OCI-LY3 (cell line): ENCODE measurements around the gene SEPHS2.

Experiments used
- H2AFZ ChIP-seq: fragments of 200-600, 300-600 bp; shearing (Covaris generic); 2 replicates; pipeline ENCODE4 v1.6.0; 2014; ENCODE audit warnings: antibody characterized with exemption, low read depth, low read length
- H3K27ac ChIP-seq: fragments of 200-600, 300-600 bp; sonication (generic); 2 replicates; pipeline ENCODE4 v1.5.1; 2014; ENCODE audit warnings: mild to moderate bottlenecking, low read length, moderate library complexity, mixed read lengths
- H3K27me3 ChIP-seq: fragments of 200-600, 300-600 bp; sonication (generic); 2 replicates; pipeline ENCODE4 v1.6.1; 2014; ENCODE audit warnings: low read depth, low read length, mixed read lengths
- H3K36me3 ChIP-seq: fragments of 200-600, 300-600 bp; sonication (generic); replicated peaks from 2 replicates; pipeline ENCODE3; 2014; ENCODE audit warnings: low read depth, low read length, mixed read lengths
- H3K4me1 ChIP-seq: fragments of 300-600, 200-600 bp; sonication (generic); 2 replicates; pipeline ENCODE4 v1.6.1; 2014; ENCODE audit warnings: low read length, mixed read lengths
- H3K4me2 ChIP-seq: fragments of 200-600, 300-600 bp; sonication (generic); 2 replicates; pipeline ENCODE4 v1.6.1; 2014; ENCODE audit warnings: low read length, mixed read lengths
- H3K4me3 ChIP-seq: fragments of 300-600, 200-600 bp; sonication (generic); 2 replicates; pipeline ENCODE4 v1.5.1; 2014; ENCODE audit warnings: antibody characterized with exemption, mild to moderate bottlenecking, low read length, moderate library complexity
- H3K79me2 ChIP-seq: fragments of 300-600, 200-600 bp; shearing (Covaris generic); 2 replicates; pipeline ENCODE4 v1.6.1; 2014; ENCODE audit warnings: mild to moderate bottlenecking, low read length, mixed read lengths
- H3K9ac ChIP-seq: fragments of 300-600, 200-600 bp; shearing (Covaris generic); 2 replicates; pipeline ENCODE4 v1.6.0; 2014; ENCODE audit warnings: mild to moderate bottlenecking, low read length, moderate library complexity
- H3K9me3 ChIP-seq: fragments of 200-600, 300-600 bp; shearing (Covaris generic); 2 replicates; pipeline ENCODE4 v1.6.1; 2014; ENCODE audit warnings: low read length, mixed read lengths; ENCODE audit not compliant: insufficient read depth
- H4K20me1 ChIP-seq: fragments of 200-600, 300-600 bp; sonication (generic); 2 replicates; pipeline ENCODE4 v1.6.1; 2016; ENCODE audit warnings: low read length, mixed read lengths; ENCODE audit not compliant: insufficient read depth
- EZH2phosphoT487 ChIP-seq: fragments of 200-600 bp; shearing (Covaris generic); IDR thresholded peaks from 2 replicates; pipeline ENCODE4 v1.6.1; 2018; ENCODE audit warnings: antibody characterized with exemption, mixed run types, low read depth
- TF ChIP-seq, protein P1 (sequence below): fragments of 200-600, 300-600 bp; sonication (generic); IDR thresholded peaks from 2 replicates; pipeline ENCODE4 v1.5.1; 2014; ENCODE audit warnings: antibody characterized with exemption, low read length, low read depth

The SEPHS2 gene

DNA sequence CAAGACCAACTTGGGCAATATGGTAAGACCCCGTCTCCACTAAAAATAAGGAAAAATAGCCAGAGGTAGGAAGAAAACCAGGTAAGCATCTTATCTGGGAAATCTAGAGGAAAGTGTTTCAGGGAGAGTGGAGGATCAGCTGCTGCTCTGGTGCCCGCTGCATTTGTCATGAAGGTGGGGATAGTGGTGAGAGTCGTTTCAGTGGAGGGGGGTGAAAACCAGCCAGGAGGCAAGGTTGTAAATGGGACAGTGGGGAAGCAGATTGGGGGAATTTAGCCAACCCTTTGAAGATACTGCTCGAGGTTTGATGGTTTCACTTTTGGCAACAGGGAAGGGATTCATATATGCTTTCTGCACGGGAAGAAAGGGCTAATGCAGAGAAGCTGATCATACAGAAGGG is 24.7 kb downstream of the SEPHS2 start:
- Histone ChIP-seq H2AFZ (no peak overlapping the region), H4K20me1 (peaks cover 3% of the 10 kb centered on the region; the same call in 1 of the 2 replicates), H3K9me3 (no peaks in the 10 kb centered on the region), H3K27ac (no peak overlapping the region), H3K36me3 (peaks cover 37% of the 10 kb centered on the region), H3K4me1 (no peaks in the 10 kb centered on the region), H3K9ac (no peak overlapping the region), H3K79me2 (peaks cover 41% of the 10 kb centered on the region), H3K27me3 (no peaks in the 10 kb centered on the region), H3K4me2 (no peak overlapping the region), H3K4me3 (no peak overlapping the region)
- TF ChIP-seq EZH2phosphoT487: no peak
- TF ChIP-seq, protein P1, sequence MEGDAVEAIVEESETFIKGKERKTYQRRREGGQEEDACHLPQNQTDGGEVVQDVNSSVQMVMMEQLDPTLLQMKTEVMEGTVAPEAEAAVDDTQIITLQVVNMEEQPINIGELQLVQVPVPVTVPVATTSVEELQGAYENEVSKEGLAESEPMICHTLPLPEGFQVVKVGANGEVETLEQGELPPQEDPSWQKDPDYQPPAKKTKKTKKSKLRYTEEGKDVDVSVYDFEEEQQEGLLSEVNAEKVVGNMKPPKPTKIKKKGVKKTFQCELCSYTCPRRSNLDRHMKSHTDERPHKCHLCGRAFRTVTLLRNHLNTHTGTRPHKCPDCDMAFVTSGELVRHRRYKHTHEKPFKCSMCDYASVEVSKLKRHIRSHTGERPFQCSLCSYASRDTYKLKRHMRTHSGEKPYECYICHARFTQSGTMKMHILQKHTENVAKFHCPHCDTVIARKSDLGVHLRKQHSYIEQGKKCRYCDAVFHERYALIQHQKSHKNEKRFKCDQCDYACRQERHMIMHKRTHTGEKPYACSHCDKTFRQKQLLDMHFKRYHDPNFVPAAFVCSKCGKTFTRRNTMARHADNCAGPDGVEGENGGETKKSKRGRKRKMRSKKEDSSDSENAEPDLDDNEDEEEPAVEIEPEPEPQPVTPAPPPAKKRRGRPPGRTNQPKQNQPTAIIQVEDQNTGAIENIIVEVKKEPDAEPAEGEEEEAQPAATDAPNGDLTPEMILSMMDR: no peak

DNA sequence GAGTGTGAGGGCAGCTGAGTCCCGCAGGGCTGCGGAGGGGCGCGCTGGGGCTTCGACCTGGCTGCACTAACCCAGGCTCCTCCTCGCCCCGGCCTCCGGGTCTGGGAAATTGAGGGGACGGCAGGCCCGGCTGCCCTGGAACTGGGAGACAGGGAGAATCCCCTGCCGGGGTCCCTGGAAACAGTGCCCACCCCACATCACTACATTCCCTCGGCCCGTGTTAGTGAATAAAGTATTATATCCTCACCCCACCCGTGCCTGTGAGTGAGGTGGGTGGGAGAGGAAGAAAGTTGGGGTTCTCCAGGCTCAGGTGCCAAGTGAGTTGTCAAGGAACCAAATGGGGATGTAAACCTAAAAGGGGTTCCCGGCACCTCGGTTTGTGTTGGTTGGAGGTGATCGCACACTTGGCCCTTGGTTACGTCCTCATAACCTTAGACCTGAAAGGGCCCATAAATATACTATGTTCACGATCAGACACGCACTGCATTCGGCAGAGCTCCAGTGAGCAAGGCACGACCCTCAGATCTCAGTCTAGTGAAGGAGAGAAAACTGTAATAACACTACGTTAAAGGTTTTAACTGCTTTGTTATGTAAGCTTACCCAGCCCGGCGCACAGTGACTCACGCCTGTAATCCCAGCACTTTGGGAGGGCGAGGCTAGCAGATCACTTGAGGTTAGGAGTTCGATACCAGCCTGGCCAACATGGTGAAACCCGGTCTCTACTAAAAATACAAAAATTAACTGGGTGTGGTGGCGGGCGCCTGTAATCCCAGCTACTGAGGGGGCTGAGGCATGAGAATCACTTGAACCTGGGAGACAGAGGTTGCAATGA is 27.1 kb downstream of the SEPHS2 start:
- peaks cover 32% of the 10 kb centered on the region for H3K36me3 ChIP-seq
- no peak overlapping the region for H2AFZ ChIP-seq
- peaks cover 36% of the 10 kb centered on the region for H3K79me2 ChIP-seq
- H3K9ac ChIP-seq: no peak overlapping the region
- H3K4me1 ChIP-seq: peaks cover 6% of the 10 kb centered on the region
- H3K4me3 ChIP-seq: no peak overlapping the region
- no peaks in the 10 kb centered on the region for H3K9me3 ChIP-seq
- H4K20me1 ChIP-seq: peaks cover 8% of the 10 kb centered on the region; the same call in 1 of the 2 replicates
- TF ChIP-seq EZH2phosphoT487: no peak
- TF ChIP-seq, protein P1: no peak
- no peaks in the 10 kb centered on the region for H3K27me3 ChIP-seq
- no peak overlapping the region for H3K4me2 ChIP-seq
- H3K27ac ChIP-seq: no peak overlapping the region

DNA sequence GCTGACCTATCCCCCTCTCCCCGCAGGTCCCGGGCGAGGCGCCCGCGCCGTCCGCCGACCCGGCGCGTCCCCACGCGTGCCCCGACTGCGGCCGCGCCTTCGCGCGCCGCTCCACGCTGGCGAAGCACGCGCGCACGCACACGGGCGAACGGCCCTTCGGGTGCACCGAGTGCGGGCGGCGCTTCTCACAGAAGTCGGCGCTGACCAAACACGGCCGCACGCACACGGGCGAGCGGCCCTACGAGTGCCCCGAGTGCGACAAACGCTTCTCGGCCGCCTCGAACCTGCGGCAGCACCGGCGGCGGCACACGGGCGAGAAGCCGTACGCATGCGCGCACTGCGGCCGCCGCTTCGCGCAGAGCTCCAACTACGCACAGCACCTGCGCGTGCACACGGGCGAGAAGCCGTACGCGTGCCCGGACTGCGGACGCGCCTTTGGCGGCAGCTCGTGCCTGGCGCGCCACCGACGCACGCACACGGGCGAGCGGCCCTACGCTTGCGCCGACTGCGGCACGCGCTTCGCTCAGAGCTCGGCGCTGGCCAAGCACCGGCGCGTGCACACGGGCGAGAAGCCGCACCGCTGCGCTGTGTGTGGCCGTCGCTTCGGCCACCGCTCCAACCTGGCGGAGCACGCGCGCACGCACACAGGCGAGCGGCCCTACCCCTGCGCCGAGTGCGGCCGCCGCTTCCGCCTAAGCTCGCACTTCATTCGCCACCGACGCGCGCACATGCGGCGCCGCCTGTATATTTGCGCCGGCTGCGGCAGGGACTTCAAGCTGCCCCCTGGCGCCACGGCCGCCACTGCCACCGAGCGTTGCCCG is 27.9 kb downstream of the SEPHS2 start:
- H3K27ac ChIP-seq: no peak overlapping the region
- H3K9ac ChIP-seq: no peak overlapping the region
- no peak overlapping the region for H2AFZ ChIP-seq
- peaks cover 36% of the 10 kb centered on the region for H3K79me2 ChIP-seq
- no peaks in the 10 kb centered on the region for H3K27me3 ChIP-seq
- H3K4me2 ChIP-seq: no peak overlapping the region
- H3K9me3 ChIP-seq: no peaks in the 10 kb centered on the region
- TF ChIP-seq, protein P1: no peak
- no peak for TF ChIP-seq EZH2phosphoT487
- H4K20me1 ChIP-seq: peaks cover 8% of the 10 kb centered on the region; the same call in 1 of the 2 replicates
- H3K4me3 ChIP-seq: no peak overlapping the region
- H3K36me3 ChIP-seq: peaks cover 29% of the 10 kb centered on the region
- H3K4me1 ChIP-seq: peaks cover 14% of the 10 kb centered on the region
